ENCODE measurements around the gene MAP7D2.

MAP7D2 gene

DNA sequence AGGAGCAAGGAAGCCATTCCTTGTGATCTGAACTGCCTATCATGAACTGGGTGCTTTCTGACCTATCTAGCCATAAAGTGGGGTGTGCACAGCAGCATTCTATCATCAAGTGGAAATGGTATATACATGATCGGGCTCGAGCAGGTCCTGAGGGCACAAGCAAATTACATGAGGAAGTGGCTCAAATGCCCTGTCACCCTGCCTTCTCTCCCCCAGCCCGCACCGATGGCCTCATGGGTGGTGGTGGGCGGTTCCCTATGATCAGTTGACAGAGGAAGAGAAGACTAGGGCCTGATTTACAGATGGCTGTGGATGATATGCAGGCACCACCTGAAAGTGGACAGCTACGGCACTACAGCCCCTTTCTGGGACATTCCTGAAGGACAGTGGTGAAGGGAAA is 79.5 kb downstream of the MAP7D2 start:
- no peaks in the 10 kb centered on the region for H4K20me1 ChIP-seq (ENCODE audit: insufficient read depth, low read length)
- H3K4me1 ChIP-seq (ENCODE audit: low read length), result peaks cover 1% of the 10 kb centered on the region; the same call in 1 of the 2 replicates
- no peaks in the 10 kb centered on the region for H3K79me2 ChIP-seq (ENCODE audit: low read length)
- no peak overlapping the region for H2AFZ ChIP-seq (ENCODE audit: low read depth, low read length)
- H3K9ac ChIP-seq (ENCODE audit: low read length), result no peak overlapping the region
- no peak overlapping the region for H3K27ac ChIP-seq (ENCODE audit: low read length)
- TF ChIP-seq, protein P1, sequence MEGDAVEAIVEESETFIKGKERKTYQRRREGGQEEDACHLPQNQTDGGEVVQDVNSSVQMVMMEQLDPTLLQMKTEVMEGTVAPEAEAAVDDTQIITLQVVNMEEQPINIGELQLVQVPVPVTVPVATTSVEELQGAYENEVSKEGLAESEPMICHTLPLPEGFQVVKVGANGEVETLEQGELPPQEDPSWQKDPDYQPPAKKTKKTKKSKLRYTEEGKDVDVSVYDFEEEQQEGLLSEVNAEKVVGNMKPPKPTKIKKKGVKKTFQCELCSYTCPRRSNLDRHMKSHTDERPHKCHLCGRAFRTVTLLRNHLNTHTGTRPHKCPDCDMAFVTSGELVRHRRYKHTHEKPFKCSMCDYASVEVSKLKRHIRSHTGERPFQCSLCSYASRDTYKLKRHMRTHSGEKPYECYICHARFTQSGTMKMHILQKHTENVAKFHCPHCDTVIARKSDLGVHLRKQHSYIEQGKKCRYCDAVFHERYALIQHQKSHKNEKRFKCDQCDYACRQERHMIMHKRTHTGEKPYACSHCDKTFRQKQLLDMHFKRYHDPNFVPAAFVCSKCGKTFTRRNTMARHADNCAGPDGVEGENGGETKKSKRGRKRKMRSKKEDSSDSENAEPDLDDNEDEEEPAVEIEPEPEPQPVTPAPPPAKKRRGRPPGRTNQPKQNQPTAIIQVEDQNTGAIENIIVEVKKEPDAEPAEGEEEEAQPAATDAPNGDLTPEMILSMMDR (IDR thresholded peaks at IDR 0.05; ENCODE audit: low read depth, low read length), result no peak
- TF ChIP-seq EZH2phosphoT487 (IDR thresholded peaks at IDR 0.05; ENCODE audit: low read depth), result no peak
- no peaks in the 10 kb centered on the region for H3K9me3 ChIP-seq (ENCODE audit: insufficient read depth, low read length)
- H3K27me3 ChIP-seq (ENCODE audit: low read depth, low read length), result no peaks in the 10 kb centered on the region
- no peak overlapping the region for H3K4me2 ChIP-seq (ENCODE audit: low read length)
- no peak overlapping the region for H3K4me3 ChIP-seq (ENCODE audit: low read length)
- H3K36me3 ChIP-seq (replicated peaks; ENCODE audit: low read depth, low read length), result no peaks in the 10 kb centered on the region

DNA sequence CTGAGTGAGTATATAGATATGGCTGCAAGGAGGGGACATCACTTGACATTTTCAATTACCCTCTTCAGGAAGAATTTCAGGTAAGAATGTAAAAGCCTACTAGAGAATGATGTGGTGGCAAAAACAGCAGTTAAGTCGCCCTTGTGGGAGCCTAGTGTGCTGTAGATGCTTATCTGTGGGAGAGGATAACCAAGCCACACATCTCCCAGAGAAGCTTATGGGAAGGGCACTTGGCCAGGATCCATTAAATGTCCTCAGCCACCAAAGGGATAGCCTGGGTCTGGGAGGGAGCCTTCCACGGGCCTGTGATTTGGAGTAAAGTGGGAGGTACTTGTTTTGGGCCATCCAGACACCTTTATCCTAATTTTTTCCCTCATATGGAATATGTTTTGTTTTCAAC is 84.5 kb downstream of the MAP7D2 start:
- Histone ChIP-seq H3K27me3 (ENCODE audit: low read depth, low read length) (no peaks in the 10 kb centered on the region), H3K36me3 (replicated peaks; ENCODE audit: low read depth, low read length) (no peaks in the 10 kb centered on the region), H2AFZ (ENCODE audit: low read depth, low read length) (no peak overlapping the region), H3K4me1 (ENCODE audit: low read length) (no peaks in the 10 kb centered on the region), H3K9me3 (ENCODE audit: insufficient read depth, low read length) (no peaks in the 10 kb centered on the region), H4K20me1 (ENCODE audit: insufficient read depth, low read length) (no peaks in the 10 kb centered on the region), H3K4me2 (ENCODE audit: low read length) (no peak overlapping the region), H3K79me2 (ENCODE audit: low read length) (no peaks in the 10 kb centered on the region), H3K9ac (ENCODE audit: low read length) (no peak overlapping the region), H3K4me3 (ENCODE audit: low read length) (no peak overlapping the region), H3K27ac (ENCODE audit: low read length) (no peak overlapping the region)
- TF ChIP-seq EZH2phosphoT487 (IDR thresholded peaks at IDR 0.05; ENCODE audit: low read depth), result no peak
- TF ChIP-seq, protein P1 (IDR thresholded peaks at IDR 0.05; ENCODE audit: low read depth, low read length), result no peak

DNA sequence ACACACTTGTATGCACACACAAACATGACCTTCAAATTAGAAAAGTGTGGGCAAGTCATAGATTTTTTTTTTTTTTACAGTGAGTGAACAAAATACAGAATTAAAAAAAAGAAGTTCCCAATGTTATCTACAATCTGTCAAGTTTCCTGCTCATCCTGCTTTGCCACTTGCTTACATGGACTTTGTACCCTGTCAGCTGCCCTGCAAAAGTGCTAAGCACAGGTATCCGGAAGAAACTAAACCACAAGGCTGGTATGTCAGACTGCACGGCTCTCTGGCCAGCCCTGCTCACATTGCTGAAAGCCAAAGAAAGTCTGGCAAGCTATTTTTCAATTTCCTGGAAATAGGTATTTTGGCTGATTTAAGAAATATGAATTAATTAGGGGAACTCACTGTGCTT is 87.0 kb downstream of the MAP7D2 start:
- Histone ChIP-seq H3K4me3 (ENCODE audit: low read length) (no peak overlapping the region), H3K27ac (ENCODE audit: low read length) (no peak overlapping the region), H3K4me2 (ENCODE audit: low read length) (no peak overlapping the region), H3K36me3 (replicated peaks; ENCODE audit: low read depth, low read length) (no peaks in the 10 kb centered on the region), H3K79me2 (ENCODE audit: low read length) (no peaks in the 10 kb centered on the region), H3K27me3 (ENCODE audit: low read depth, low read length) (no peaks in the 10 kb centered on the region), H2AFZ (ENCODE audit: low read depth, low read length) (no peak overlapping the region), H3K9ac (ENCODE audit: low read length) (no peak overlapping the region), H4K20me1 (ENCODE audit: insufficient read depth, low read length) (no peaks in the 10 kb centered on the region), H3K4me1 (ENCODE audit: low read length) (no peaks in the 10 kb centered on the region), H3K9me3 (ENCODE audit: insufficient read depth, low read length) (no peaks in the 10 kb centered on the region)
- TF ChIP-seq, protein P1 (IDR thresholded peaks at IDR 0.05; ENCODE audit: low read depth, low read length), result no peak
- no peak for TF ChIP-seq EZH2phosphoT487 (IDR thresholded peaks at IDR 0.05; ENCODE audit: low read depth)

DNA sequence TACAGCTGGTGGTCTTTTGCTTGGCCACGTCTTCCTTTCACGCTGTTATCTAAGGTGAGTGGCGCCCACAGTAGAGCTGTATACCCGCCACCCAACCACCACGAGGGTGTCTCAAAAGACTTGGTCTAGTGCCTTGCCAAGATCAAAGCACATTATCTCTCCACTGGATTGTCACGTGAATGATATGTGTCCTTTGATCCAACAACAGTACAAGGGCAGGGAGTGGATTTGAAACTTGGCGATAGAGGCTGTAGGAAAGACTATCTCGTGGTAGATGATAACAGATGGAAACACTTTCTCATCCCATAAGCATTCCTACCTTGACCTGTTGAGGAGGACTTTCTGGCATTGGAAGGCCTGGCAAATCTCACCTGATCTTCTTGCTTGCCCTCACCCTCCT is 88.1 kb downstream of the MAP7D2 start:
- TF ChIP-seq, protein P1 (IDR thresholded peaks at IDR 0.05; ENCODE audit: low read depth, low read length), result no peak
- TF ChIP-seq EZH2phosphoT487 (IDR thresholded peaks at IDR 0.05; ENCODE audit: low read depth), result no peak
- no peaks in the 10 kb centered on the region for H3K9me3 ChIP-seq (ENCODE audit: insufficient read depth, low read length)
- H3K36me3 ChIP-seq (replicated peaks; ENCODE audit: low read depth, low read length), result no peaks in the 10 kb centered on the region
- no peak overlapping the region for H2AFZ ChIP-seq (ENCODE audit: low read depth, low read length)
- H3K9ac ChIP-seq (ENCODE audit: low read length), result no peak overlapping the region
- H3K4me1 ChIP-seq (ENCODE audit: low read length), result no peaks in the 10 kb centered on the region
- no peak overlapping the region for H3K4me2 ChIP-seq (ENCODE audit: low read length)
- no peak overlapping the region for H3K4me3 ChIP-seq (ENCODE audit: low read length)
- H3K27me3 ChIP-seq (ENCODE audit: low read depth, low read length), result no peaks in the 10 kb centered on the region
- H3K79me2 ChIP-seq (ENCODE audit: low read length), result no peaks in the 10 kb centered on the region
- H3K27ac ChIP-seq (ENCODE audit: low read length), result no peak overlapping the region
- no peaks in the 10 kb centered on the region for H4K20me1 ChIP-seq (ENCODE audit: insufficient read depth, low read length)
